ENCODE data around the gene SLC50A1. TPM values are rescaled to one million over a fixed set of nuclear protein-coding genes. Genes with fewer than 3 reads are reported as not detected.

Gene SLC50A1
- total and polyA plus RNA-seq, 2 of the 8 experiments (the other 6 are each of a cell fraction or from before 2014, with no cell fraction given) = 36.5 to 90.8 TPM

- Histone ChIP-seq H2BK20ac (ENCODE audit: low read length) (no peak overlapping the region), H2BK12ac (ENCODE audit: low read depth, low read length) (no peak overlapping the region), H3K36me3 (ENCODE audit: control insufficient read depth in 2 of 4, insufficient read depth in 4 of 4, low read length in 3 of 4) (no peaks in the 10 kb centered on the region), H4K91ac (replicated peaks; ENCODE audit: insufficient read length, low read length) (no peak overlapping the region), H2BK120ac (replicated peaks; ENCODE audit: low read depth, low read length) (no peak overlapping the region), H3K79me2 (ENCODE audit: control insufficient read depth in 1 of 2, insufficient read depth in 2 of 2, low read length in 2 of 2) (no peaks in the 10 kb centered on the region), H3K18ac (ENCODE audit: extremely low read depth, low read length) (no peak overlapping the region), H3K9ac (replicated peaks in 1 of 4; ENCODE audit: extremely low read depth in 1 of 4, low read depth in 3 of 4, low read length in 3 of 4) (no peak overlapping the region), H2BK15ac (ENCODE audit: low read length) (no peak overlapping the region), H2AFZ (ENCODE audit: low read length) (0 out of 2 replicates have a peak overlapping the region, but pooled peaks have one; percentile 0), H3K79me1 (ENCODE audit: low read depth, low read length) (no peaks in the 10 kb centered on the region), H4K8ac (ENCODE audit: extremely low read depth, insufficient read depth, low read length) (no peak overlapping the region), H3K9me3 (ENCODE audit: insufficient read depth in 2 of 2, low read depth in 1 of 2, low read length in 1 of 2) (no peaks in the 10 kb centered on the region), H3K4ac (replicated peaks; ENCODE audit: insufficient read length, low read depth, low read length) (no peak overlapping the region), H2BK5ac (ENCODE audit: low read depth, low read length) (no peak overlapping the region), H3K4me1 (replicated peaks in 1 of 4; ENCODE audit: control insufficient read depth in 3 of 4, insufficient read depth in 4 of 4, low read length in 3 of 4) (no peaks in the 10 kb centered on the region), H2AK5ac (ENCODE audit: low read depth, low read length) (no peak overlapping the region), H3K27ac (ENCODE audit: low read depth, low read length) (no peak overlapping the region), H3K4me2 (ENCODE audit: insufficient read depth in 1 of 2, low read depth in 2 of 2, low read length in 2 of 2) (no peak overlapping the region), H4K20me1 (replicated peaks in 1 of 2; ENCODE audit: control insufficient read depth in 1 of 2, insufficient read depth in 2 of 2, low read length in 2 of 2) (peaks cover 0 to 4% of the 10 kb centered on the region in 2 experiments), H3K23ac (ENCODE audit: insufficient read length) (no peak overlapping the region), H3K14ac (ENCODE audit: insufficient read length) (no peak overlapping the region), H3K23me2 (ENCODE audit: low read depth, low read length) (no peaks in the 10 kb centered on the region), H3K27me3 (replicated peaks in 1 of 4; ENCODE audit: control insufficient read depth in 3 of 4, extremely low read depth in 1 of 4, insufficient read depth in 3 of 4, low read length in 3 of 4) (no peaks in the 10 kb centered on the region), H4K5ac (ENCODE audit: insufficient read length, low read depth, low read length) (no peak overlapping the region), H3K56ac (replicated peaks; ENCODE audit: insufficient read length, low read depth, low read length) (no peak overlapping the region), H3K4me3 (ENCODE audit: extremely low read depth in 1 of 4, insufficient read depth in 2 of 4, low read depth in 3 of 4, low read length in 4 of 4) (no peak overlapping the region)
- ChIA-PET CTCF (ENCODE audit: partially characterized antibody) (interaction anchor here (0.9 to 3.5 kb wide), 8 partner anchors 9 to 150 kb away, joined by 3 to 29 read pairs (median 6); partner anchors contain the start of genes KRTCAP2 and PBXIP1), POLR2A (ENCODE audit: partially characterized antibody) (interaction anchor here (0.6 kb wide), 1 partner anchor 836 kb away, joined by 3 read pairs; no protein-coding TSS in a partner anchor)
- no peak for FAIRE-seq
- WGBS, 2 experiments (ENCODE audit: extremely low coverage in 1 of 2, insufficient coverage in 1 of 2, insufficient read length in 1 of 2, insufficient replicate concordance in 2 of 2, low coverage in 1 of 2, low lambda C conversion rate in 2 of 2, missing lambda C conversion rate in 1 of 2) = 84% methylated on average over 7 of the region's 7 CpGs; no CpG with 5 or more reads in 1 of the 2 experiments
- DNase-seq (ENCODE audit: low read depth in 1 of 2, low spot score in 2 of 2) = no peak
- no peak for TF ChIP-seq POLR2AphosphoS5 (IDR thresholded peaks at IDR 0.05; ENCODE audit: low read depth, low read length)
- no peak for TF ChIP-seq YY1 (IDR thresholded peaks at IDR 0.05; ENCODE audit: low read depth, low read length)
- TF ChIP-seq POU5F1 (IDR thresholded peaks at IDR 0.05; ENCODE audit: low read depth, low read length) = no peak
- TF ChIP-seq EP300 (IDR thresholded peaks at IDR 0.05; ENCODE audit: borderline replicate concordance in 1 of 2, low read depth in 2 of 2, low read length in 2 of 2) = no peak
- TF ChIP-seq MAFK (IDR thresholded peaks at IDR 0.05; ENCODE audit: low read depth, low read length) = no peak
- no peak for TF ChIP-seq BCL11A (IDR thresholded peaks at IDR 0.05; ENCODE audit: low read depth in 2 of 2, low read length in 2 of 2)
- TF ChIP-seq SIX5 (IDR thresholded peaks at IDR 0.05; ENCODE audit: low read depth, low read length) = no peak
- no peak for TF ChIP-seq ATF2 (IDR thresholded peaks at IDR 0.05; ENCODE audit: low read length)
- TF ChIP-seq SP1 (IDR thresholded peaks at IDR 0.05; ENCODE audit: low read depth, low read length) = no peak
- no peak for TF ChIP-seq KDM1A (IDR thresholded peaks at IDR 0.05; ENCODE audit: borderline replicate concordance, low read length)
- TF ChIP-seq RFX5 (IDR thresholded peaks at IDR 0.05; ENCODE audit: borderline replicate concordance, low read depth, low read length) = no peak
- no peak for TF ChIP-seq SRF (IDR thresholded peaks at IDR 0.05; ENCODE audit: low read depth, low read length)
- TF ChIP-seq SIN3A (conservative IDR thresholded peaks at IDR 0.05 in 1 of 2, IDR thresholded peaks at IDR 0.05 in 1 of 2; ENCODE audit: low read depth in 1 of 2, low read length in 2 of 2) = no peak
These were observed 30.0 kb upstream of the SLC50A1 start for GRCh38 chr1:155105604-155106011.
